Ovary (tissue), 3 donors: Measurements from ENCODE around the gene COL4A1.

ENCODE experiments used
- EP300 ChIP-seq: sonication (generic); formaldehyde crosslinking; IDR thresholded peaks from one replicate; pipeline ENCODE4 v1.6.1; 2017; ENCODE audit warnings: antibody characterized with exemption
- POLR2A ChIP-seq: fragments of 450-650 bp; IDR thresholded peaks from one replicate; pipeline ENCODE4 v1.6.1; 2017; ENCODE audit warnings: antibody characterized with exemption, mild to moderate bottlenecking, moderate library complexity
- TF ChIP-seq, protein P1 (sequence below), 3 donors: fragments of 450-650 bp in 2 of 3; fragments of 200-600 bp in 1 of 3; IDR thresholded peaks; one replicate each; pipeline versions ENCODE4 v1.5.1 to v1.8.0; 2016 to 2022; ENCODE audit warnings: antibody characterized with exemption in 3 of 3, mild to moderate bottlenecking in 1 of 3
- donor health status: DM: no; HTN: no; CAD: no.

GRCh38 chr13:110225003-110225402, 82.0 kb downstream of the COL4A1 start:
- TF ChIP-seq POLR2A (no peak), EP300 (no peak)
- TF ChIP-seq, protein P1, sequence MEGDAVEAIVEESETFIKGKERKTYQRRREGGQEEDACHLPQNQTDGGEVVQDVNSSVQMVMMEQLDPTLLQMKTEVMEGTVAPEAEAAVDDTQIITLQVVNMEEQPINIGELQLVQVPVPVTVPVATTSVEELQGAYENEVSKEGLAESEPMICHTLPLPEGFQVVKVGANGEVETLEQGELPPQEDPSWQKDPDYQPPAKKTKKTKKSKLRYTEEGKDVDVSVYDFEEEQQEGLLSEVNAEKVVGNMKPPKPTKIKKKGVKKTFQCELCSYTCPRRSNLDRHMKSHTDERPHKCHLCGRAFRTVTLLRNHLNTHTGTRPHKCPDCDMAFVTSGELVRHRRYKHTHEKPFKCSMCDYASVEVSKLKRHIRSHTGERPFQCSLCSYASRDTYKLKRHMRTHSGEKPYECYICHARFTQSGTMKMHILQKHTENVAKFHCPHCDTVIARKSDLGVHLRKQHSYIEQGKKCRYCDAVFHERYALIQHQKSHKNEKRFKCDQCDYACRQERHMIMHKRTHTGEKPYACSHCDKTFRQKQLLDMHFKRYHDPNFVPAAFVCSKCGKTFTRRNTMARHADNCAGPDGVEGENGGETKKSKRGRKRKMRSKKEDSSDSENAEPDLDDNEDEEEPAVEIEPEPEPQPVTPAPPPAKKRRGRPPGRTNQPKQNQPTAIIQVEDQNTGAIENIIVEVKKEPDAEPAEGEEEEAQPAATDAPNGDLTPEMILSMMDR (IDR thresholded peaks at IDR 0.05) = no peak
